LNCaP clone FGC (cell line): ENCODE measurements around the gene C1QTNF3.
"Not testable (repeated sequence)": the region's sequence is repeated elsewhere in the genome, so short reads cannot be mapped to it uniquely, and the experiment has no call there.

Source experiments
- DNase-seq: peaks from one replicate; pipeline ENCODE4 v3.0.0-alpha.2; 2011; ENCODE audit warnings: low read depth
- H3K4me3 ChIP-seq: 2 replicates; pipeline ENCODE4 v1.5.1; 2011; ENCODE audit warnings: mild to moderate bottlenecking, low read depth, low read length, control low read depth
- TF ChIP-seq, protein P1 (sequence below): IDR thresholded peaks from 2 replicates; pipeline ENCODE4 v1.5.1; 2012; ENCODE audit warnings: mild to moderate bottlenecking; ENCODE audit not compliant: control insufficient read depth, insufficient read depth; ENCODE audit errors: extremely low read depth

C1QTNF3 gene

DNA sequence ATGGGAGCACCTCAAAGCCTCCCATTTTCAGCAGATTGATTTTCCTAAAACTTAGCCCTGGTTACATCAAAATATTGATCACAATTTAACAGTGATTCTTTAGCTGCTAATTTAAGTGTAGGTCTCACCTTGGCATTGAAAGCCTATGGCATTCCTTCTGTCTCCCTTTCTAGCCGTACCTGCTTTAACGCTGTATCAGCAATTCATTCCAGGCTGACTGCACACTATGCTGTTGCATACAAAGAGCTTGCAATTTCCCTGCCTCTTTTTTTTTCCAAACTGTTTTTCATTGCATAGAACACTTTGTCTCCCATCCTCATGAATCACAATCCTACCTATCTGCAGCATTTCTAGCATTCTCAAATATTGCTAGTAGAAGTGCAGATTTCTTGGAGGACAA, 26.3 kb downstream of the C1QTNF3 start:
- no peak for DNase-seq
- H3K4me3 ChIP-seq, result no peak overlapping the region
- TF ChIP-seq, protein P1, sequence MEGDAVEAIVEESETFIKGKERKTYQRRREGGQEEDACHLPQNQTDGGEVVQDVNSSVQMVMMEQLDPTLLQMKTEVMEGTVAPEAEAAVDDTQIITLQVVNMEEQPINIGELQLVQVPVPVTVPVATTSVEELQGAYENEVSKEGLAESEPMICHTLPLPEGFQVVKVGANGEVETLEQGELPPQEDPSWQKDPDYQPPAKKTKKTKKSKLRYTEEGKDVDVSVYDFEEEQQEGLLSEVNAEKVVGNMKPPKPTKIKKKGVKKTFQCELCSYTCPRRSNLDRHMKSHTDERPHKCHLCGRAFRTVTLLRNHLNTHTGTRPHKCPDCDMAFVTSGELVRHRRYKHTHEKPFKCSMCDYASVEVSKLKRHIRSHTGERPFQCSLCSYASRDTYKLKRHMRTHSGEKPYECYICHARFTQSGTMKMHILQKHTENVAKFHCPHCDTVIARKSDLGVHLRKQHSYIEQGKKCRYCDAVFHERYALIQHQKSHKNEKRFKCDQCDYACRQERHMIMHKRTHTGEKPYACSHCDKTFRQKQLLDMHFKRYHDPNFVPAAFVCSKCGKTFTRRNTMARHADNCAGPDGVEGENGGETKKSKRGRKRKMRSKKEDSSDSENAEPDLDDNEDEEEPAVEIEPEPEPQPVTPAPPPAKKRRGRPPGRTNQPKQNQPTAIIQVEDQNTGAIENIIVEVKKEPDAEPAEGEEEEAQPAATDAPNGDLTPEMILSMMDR, result no peak

DNA sequence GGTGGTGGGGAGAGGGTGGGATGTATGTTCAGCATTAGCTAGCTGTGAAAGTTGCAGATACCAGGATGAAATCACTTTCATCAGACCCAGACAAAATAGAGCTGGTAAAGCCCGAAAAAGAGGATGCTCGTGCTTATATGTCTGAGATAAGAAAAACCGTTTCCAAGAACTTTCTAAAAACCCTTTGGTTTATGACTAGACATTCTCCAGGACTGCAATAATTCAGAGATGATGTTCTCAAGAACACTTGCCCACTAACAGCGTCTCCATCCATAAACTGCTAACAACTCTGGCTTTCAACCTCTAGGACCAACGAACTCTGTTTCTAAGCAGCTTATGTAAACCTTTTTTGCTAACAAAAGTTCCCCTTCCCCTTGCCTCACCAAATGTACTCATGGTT, 26.8 kb downstream of the C1QTNF3 start:
- no peak for DNase-seq
- TF ChIP-seq, protein P1, result no peak
- H3K4me3 ChIP-seq, result no peak overlapping the region

DNA sequence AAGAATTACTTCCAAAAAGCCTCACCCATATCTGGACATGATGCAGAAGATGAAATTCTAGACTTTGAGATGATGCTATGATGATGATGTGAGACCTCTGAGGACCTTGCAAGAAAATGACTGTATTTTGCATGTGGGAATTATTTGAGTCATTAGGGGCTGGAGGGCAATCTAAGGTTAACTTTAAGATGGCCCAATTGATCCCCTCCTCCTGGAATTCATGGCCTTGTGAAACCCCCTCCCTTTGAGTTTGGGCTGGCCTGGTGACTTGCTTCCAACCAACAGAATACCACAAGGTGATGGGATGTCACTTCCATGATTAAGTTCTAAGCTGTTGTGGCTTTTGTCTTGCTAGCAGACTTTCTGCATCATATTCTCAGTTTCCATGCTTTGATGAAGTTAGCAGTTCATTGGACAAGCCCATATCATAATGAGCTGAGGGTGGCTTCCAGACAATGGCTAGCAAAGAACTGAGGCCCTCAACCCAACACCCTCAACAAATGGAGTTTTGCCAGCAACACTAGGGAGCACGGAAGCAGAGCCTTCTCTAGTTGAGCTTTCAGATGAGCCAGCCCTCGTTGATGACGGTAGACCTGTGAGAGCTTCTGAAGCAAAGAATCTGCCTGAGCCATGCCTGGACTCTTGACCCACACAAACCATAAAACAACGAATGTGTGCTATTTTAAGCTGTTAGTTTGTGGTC, 27.7 kb downstream of the C1QTNF3 start:
- TF ChIP-seq, protein P1, result no peak
- no peak overlapping the region for H3K4me3 ChIP-seq
- DNase-seq, result no peak

- no peak for DNase-seq
- TF ChIP-seq, protein P1, result no peak
- no peak overlapping the region for H3K4me3 ChIP-seq
Observed at GRCh38 chr5:34014626-34015025, 28.4 kb downstream of the C1QTNF3 start.

DNA sequence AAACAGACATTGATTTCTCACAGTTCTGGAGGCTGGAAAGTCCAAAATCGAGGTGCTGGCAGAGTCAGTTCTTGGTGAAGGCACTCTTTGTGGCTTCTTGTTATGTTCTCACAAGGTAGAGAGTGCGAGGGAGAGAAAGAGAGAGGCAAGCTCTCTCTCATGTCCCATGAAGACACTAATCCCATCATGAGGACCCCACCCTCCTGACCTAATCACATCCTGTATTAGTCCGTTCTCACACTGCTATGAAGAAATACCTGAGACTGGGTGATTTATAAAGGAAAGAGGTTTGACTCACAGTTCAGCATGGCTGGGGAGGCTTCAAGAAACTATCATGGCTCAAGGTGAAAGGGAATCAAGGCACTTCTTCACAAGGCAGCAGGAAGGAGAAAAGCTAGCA, 29.5 kb downstream of the C1QTNF3 start:
- TF ChIP-seq, protein P1, result no peak
- no peak for DNase-seq
- no peak overlapping the region for H3K4me3 ChIP-seq

DNA sequence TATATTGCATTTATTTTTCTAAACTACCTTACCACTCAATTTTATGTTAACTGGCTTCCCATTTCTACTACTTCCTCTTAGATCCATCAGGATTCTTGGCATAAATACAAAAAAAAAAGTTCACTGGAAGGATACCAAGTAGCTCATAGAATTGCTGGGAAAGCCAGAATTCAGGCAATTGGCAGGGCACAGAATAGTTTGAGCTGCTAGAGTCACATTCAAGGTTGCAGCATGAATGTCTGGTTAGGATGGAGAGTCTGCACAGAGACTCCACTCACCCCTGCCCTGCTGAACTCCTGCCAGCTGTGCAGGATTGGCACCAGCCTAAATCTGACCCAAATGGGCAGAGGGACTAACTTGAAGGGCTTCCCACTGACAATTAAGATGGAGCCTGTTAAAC, 30.2 kb downstream of the C1QTNF3 start:
- TF ChIP-seq, protein P1, result no peak
- no peak overlapping the region for H3K4me3 ChIP-seq
- DNase-seq, result no peak

GRCh38 chr5:34011536-34011935, 31.5 kb downstream of the C1QTNF3 start:
- DNase-seq, result no peak
- TF ChIP-seq, protein P1, result no peak
- no peak overlapping the region for H3K4me3 ChIP-seq

- not testable (repeated sequence) for H3K4me3 ChIP-seq
- peak; percentile 73 for DNase-seq
Observed at GRCh38 chr5:34010146-34010545, 32.9 kb downstream of the C1QTNF3 start.
